CD4-positive, alpha-beta T cell treated with Interleukin-6 for 4 hours (primary cell): ENCODE results near the gene CUL4B.
"Not testable (repeated sequence)": the region's sequence is repeated elsewhere in the genome, so short reads cannot be mapped to it uniquely, and the experiment has no call there.

ENCODE experiments used
- DNase-seq: peaks from one replicate; pipeline ENCODE4 v3.0.0-alpha.2; 2020; ENCODE audit warnings: mixed read lengths

Gene CUL4B

DNA sequence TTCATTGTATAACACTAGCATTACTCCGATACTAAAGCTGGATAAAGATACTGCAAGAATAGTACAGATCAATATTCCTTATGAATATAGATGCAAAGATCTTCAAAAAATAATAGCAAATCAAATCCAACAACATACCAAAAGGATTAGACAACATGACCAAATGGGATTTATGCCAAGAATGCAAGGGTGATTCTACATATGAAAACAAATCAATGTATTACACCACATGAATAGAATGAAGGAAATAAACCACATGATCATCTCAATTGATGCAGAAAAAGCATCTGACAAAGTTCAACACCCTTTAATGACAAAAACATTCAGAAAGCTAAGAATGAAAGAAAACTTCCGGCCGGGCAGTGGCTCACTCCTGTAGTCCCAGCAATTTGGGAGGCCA lies 42.8 kb downstream of the CUL4B start:
- no peak for DNase-seq

DNA sequence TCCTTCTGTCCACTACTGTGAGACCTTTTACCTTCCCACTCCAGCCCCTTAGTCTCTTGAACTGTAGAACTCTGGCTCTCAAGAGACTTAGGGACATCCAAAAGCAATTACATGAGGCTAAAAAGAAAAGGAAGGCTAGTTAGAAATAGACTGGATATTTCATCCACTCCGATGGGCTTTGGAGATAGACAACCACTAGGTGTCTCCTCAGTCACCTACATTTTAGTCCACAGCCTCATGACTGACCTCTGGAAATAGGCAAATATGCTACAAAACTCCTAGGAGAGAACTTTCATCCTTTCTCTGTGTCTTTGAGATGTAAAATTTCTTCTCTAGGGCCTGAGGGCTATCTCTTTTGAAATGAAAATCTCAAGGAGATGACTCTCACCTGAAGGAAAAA lies 46.5 kb downstream of the CUL4B start:
- DNase-seq, result no peak

DNA sequence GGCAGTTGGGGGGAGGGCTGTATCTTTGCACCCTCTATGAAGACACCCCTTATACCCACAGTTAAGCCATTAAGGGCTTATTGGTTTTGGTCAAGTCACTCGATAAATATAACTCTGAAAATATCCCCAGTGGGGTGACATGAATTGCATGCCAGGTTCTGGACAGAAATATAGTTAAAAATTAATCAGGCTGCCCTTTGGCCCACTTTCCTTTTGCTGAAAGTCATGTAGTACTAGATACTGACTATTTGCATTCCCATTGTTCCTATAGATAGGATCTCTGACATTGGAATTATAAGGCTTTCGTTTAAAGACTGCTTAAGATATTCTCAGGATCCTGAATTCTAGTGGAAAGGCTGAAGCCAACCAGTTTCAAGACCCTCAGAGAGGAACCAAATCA lies 48.1 kb downstream of the CUL4B start:
- no peak for DNase-seq

DNA sequence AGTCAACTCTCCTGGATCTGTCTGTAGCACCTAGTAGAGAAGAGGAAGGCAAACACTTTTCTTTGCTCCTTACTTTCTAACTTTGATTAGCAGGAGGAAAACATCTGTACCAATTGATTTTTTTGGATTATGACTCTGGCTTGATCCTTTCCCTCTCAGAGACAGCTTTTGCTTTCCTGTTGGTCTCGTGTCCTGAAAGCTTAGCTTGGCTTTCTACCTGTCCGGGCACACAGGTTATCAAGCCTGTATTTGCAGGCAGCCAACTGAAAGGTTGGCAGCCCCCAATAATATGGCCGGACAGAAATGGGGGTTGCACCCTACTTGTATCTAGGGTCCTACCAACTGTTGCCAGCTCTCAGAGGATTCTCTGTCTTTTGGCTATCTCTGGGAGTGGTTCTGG lies 48.5 kb downstream of the CUL4B start:
- no peak for DNase-seq

DNA sequence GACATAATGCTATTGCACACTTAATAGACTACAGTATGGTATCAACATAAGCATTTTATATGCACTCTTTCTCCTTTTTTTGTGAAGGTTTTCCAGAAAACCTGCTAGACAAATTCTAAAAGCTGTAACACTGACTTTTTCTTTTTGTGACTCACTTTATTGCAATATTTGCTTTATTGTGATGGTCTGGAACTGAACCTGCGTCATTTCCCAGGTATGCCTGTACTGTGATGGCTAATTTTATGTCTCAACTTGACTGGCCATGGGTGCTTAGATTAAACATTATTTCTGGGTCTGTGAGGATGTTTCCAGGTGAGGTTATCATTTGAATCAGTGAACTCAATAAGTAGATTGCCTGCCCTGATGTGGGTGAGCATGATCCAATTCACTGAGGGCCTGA lies 56.2 kb downstream of the CUL4B start:
- no peak for DNase-seq

DNA sequence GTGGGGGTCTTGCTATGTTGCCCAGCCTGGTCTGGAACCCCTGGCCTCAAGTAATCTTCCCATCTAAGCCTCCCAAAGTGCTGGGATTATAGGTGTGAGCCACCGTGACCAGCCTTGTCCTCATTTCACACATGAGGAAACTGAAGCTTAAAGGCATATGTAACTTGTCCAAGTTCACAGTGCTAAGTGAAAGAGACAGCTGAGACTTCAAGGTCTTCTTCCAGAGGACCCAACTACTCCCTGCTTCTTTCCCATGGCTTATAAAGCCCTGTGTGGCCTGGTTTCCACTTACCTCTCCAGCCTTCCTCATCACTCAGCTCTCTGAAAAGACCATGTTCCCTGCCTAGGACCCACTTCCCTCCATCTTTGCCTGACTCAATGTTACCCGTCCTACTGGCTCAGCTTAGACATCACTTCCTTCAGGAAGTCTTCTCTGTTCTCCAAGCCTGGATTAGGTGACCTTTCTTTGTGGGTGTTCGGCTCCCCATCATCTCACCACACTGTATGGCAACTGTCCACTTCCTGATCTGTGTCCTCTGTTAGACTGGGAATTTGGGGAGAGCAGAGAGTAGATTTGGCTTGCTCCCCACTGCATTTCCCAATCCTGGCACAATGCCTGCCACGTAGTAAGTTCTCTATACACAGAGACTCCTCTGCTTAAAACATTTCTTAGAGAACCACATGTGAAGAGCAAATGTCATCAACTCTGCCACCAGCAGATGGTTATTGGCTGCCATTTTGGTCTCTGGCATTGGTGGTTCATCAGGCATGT lies 61.3 kb downstream of the CUL4B start:
- DNase-seq, result no peak

DNA sequence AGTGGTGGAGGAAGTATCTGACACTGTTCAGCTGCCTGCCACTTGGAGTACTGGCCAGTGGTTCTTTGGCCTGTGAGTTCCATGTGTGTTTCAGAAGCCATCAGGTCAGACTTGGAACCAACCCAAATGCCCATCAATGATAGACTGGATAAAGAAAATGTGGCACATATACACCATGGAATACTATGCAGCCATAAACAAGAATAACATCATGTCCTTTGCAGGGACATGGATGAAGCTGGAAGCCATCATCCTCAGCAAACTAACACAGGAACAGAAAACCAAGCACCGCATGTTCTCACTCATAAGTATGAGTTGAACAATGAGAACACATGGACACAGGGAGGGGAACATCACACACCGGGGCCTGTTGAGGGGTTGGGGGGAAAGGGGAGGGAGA lies 70.6 kb downstream of the CUL4B start:
- DNase-seq, result not testable (repeated sequence)

DNA sequence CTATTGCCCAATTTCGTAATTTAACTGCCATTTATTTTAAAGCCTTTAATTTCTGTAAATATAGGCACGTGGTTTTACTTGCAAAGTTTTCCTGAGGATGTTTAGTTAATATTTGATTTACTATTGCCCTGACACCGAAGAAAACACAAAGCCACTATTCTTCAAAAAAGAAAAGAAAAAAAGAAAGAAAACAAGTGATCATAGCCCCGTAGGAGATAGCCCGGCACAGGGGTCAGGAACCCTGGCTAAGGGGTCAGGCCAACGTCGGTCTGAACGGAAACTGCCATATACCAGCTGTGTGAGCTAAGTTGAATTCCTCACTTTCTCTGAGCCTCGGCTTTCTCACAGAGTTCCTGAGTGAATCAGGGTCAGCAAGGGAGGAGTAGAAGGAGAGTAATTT lies 74.0 kb downstream of the CUL4B start:
- no peak for DNase-seq

DNA sequence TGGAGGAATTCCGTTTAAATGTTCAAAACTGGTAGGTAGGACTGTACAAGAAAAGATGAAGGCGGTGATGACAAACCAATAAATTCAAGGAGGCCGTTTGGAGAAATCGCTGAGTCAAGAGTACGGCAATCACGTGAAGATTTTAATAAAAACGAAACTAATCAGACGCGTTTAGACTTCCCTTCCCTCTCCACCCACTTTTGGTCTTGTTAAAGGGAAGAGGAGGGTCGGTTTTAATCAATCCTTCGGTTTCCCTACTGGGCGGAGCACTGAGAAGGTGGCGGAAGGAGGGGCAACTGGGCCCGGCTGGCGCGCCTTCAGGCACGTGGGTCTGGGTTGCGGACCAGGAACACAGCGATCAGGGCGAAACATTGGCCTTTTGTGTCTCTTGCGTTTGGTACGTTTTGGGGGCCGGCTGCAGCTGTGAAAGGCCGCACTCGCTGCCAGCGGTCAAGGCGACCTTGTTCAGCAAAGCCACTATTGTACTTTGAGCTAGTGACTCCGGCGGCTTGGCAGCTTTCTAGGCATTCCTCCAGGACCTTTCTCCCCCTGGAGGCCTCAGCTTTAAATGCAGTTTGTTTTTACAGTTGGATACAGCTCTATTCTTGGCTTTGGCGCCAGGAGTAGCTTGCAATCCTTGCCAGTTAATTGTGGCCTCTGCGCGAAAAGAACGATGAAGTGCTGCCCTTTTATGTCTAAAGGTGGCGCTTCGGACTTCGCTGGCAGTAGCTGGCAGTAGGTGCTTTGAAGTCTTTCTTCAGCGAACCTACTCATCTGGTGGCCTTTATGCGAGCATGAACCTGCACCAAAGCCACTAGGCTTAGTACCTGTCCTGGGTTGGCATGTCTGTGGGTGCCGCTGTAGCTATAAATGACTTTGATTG lies 74.9 kb downstream of the CUL4B start:
- peak; percentile 61 for DNase-seq

DNA sequence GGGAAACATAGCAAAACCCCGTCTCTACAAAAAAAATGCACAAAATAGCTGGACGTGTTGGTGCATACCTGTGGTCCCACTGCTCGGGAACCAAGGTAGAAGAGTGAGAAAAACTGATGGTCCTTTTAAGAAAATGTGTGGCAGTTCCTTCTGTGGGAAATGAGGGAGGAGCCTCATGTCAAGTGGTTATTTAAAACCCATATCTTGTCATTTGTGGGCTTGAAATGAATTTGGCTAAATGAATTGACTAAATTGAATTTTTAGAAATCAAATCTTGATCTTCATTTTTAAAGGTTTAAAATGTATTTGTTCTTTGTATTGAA lies 75.5 kb downstream of the CUL4B start:
- DNase-seq, result no peak

DNA sequence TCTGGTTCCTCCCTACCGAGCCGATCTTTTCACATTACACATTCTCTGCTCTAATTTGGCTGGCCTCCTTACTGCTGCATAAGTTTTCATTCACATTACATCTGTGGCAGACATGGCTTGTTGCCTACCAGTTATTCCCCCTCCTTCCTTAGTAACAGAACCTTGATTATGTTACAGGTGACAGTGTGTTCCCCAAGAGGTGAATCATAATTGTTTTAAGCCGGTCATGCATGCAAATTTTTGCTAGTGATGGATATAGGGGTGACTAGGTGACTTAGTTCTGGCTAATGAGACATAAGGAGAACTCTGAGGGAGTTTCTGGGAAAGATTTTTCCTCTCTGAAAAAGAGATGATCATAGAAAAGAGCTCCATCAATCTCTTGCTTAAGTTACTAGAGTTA lies 83.3 kb downstream of the CUL4B start:
- no peak for DNase-seq

DNA sequence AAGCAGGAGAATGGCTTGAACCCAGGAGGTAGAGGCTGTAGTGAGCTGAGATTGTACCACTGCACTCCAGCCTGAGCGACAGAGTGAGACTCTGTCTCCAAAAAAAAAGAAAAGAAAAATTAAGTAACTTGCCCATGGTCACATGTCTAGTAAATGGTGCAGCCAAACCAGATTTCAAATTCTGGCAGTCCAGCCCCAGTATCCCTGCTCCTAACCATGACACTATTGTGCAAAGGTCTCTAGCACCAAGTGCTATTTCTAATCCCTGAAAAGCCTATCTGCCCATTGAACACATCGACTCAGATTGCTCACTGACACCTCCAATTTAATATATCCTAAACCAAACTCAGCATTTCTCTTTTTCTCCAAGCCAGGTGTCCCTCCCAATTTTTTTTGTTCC lies 84.0 kb downstream of the CUL4B start:
- DNase-seq, result no peak

DNA sequence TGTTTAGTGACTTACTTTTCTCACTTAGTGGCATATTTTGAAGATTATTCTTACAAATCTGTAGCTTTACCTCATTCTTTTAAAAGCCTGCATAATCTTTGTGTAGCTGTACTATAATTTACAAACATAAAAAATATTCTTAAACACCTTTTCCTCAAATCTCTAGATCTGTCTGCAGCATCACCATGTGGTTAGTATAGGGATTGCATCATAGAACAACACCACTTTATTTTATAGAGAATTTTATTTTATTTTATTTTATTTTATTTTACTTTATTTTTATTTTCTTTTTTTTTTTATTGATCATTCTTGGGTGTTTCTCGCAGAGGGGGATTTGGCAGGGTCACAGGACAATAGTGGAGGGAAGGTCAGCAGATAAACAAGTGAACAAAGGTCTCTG lies 85.3 kb downstream of the CUL4B start:
- DNase-seq, result not testable (repeated sequence)
